RCC 7860 (cell line): ENCODE data around the gene PCSK4.

Experiments used
- DNase-seq: peaks from one replicate; pipeline ENCODE4 v3.0.0-alpha.2; 2015; ENCODE audit warnings: low spot score
- FAIRE-seq: peaks from 2 replicates; lab custom pipeline; 2012; peaks lifted over from hg19 to GRCh38; lab: Jason Lieb, UNC

Gene PCSK4

GRCh38 chr19:1457031-1457739 is 33.0 kb downstream of the PCSK4 start:
- DNase-seq (no peak), FAIRE-seq (no peak)

- DNase-seq (no peak), FAIRE-seq (no peak)
These were observed 33.8 kb downstream of the PCSK4 start for GRCh38 chr19:1456121-1456900.

GRCh38 chr19:1455336-1456120 is 34.6 kb downstream of the PCSK4 start:
- no peak for FAIRE-seq
- DNase-seq = peak; percentile 57

- no peak for DNase-seq
- no peak for FAIRE-seq
These were observed 35.2 kb downstream of the PCSK4 start for GRCh38 chr19:1455002-1455335.

- FAIRE-seq (no peak), DNase-seq (peak; percentile 40)
These were observed 36.4 kb downstream of the PCSK4 start for GRCh38 chr19:1453525-1454364.

GRCh38 chr19:1452802-1453524 is 37.2 kb downstream of the PCSK4 start:
- DNase-seq = no peak
- FAIRE-seq = no peak

- no peak for DNase-seq
- FAIRE-seq = no peak
These were observed 38.0 kb downstream of the PCSK4 start for GRCh38 chr19:1451916-1452801.

- DNase-seq = no peak
- FAIRE-seq = no peak
These were observed 39.1 kb downstream of the PCSK4 start for GRCh38 chr19:1450735-1451731.

GRCh38 chr19:1449467-1450442 is 40.4 kb downstream of the PCSK4 start, which contains the start of gene APC2:
Gene APC2, plus strand, starts transcription at chr19:1450121. Its CDS starts 2,881 bp downstream, at chr19:1453002.
- FAIRE-seq = no peak
- no peak for DNase-seq

- no peak for DNase-seq
- FAIRE-seq = no peak
These were observed 42.2 kb downstream of the PCSK4 start for GRCh38 chr19:1447944-1448343.

GRCh38 chr19:1447504-1447903 is 42.6 kb downstream of the PCSK4 start:
- FAIRE-seq (no peak), DNase-seq (no peak)

GRCh38 chr19:1446713-1447481 is 43.3 kb downstream of the PCSK4 start:
- no peak for DNase-seq
- no peak for FAIRE-seq

- DNase-seq = no peak
- FAIRE-seq = no peak
These were observed 44.0 kb downstream of the PCSK4 start for GRCh38 chr19:1445932-1446712.

GRCh38 chr19:1445185-1445931 is 44.8 kb downstream of the PCSK4 start:
- DNase-seq (peak; percentile 30), FAIRE-seq (no peak)
